Cardiac septum (tissue), 1 donor: ENCODE results near the gene RBL1. TPM values are rescaled to one million over a fixed set of nuclear protein-coding genes. Genes with fewer than 3 reads are reported as not detected.

ENCODE experiments used
- DNase-seq: peaks from one replicate; pipeline ENCODE4 v3.0.0-alpha.2; 2020; ENCODE audit warnings: low spot score
- intact Hi-C: fragments of 100-400 bp; cut with DNase I; formaldehyde crosslinking; loops from one replicate; pipeline ENCODE4 v1.14.0; 2022
- total RNA-seq: library from RNA; stranded (reverse); fragmentation: NEBNext Ultra II Directional; extraction: Animal tissue kit (Norgen Biotek cat#: 25700); gene quantifications from one replicate; pipeline ENCODE4 v1.2.1, GENCODE V29; 2021
- donor health status: DM: no; HTN: no; CAD: no.

The RBL1 gene
- total RNA-seq, 1 donor from 2014 or later = 2.6 TPM

GRCh38 chr20:36957875-36958667 is 137.7 kb downstream of the RBL1 start:
- peak; percentile 73 for DNase-seq
- intact Hi-C loops = loop anchor here (10.0 kb wide), 1 partner anchor 137 kb away; the partner anchor contains the start of gene RBL1

GRCh38 chr20:36956674-36957073 is 139.1 kb downstream of the RBL1 start:
- DNase-seq = no peak
- intact Hi-C loops = loop anchor here (10.0 kb wide), 1 partner anchor 138 kb away; the partner anchor contains the start of gene RBL1

GRCh38 chr20:36956016-36956415 is 139.8 kb downstream of the RBL1 start:
- peak; percentile 2 for DNase-seq
- intact Hi-C loops = loop anchor here (10.0 kb wide), 1 partner anchor 139 kb away; the partner anchor contains the start of gene RBL1

- peak; percentile 6 for DNase-seq
- intact Hi-C loops = loop anchor here (10.0 kb wide), 1 partner anchor 143 kb away; the partner anchor contains the start of gene RBL1
These were observed 143.6 kb downstream of the RBL1 start for GRCh38 chr20:36951979-36952738.

GRCh38 chr20:36951198-36951978 is 144.4 kb downstream of the RBL1 start, which contains the start of gene SAMHD1:
SAMHD1 (minus strand) TSS chr20:36951708; CDS start chr20:36951643, 65 bp downstream.
- intact Hi-C loops = loop anchor here (10.0 kb wide), 1 partner anchor 143 kb away; the partner anchor contains the start of gene RBL1
- DNase-seq = peak; percentile 99

GRCh38 chr20:36950414-36951197 is 145.2 kb downstream of the RBL1 start:
- intact Hi-C loops = loop anchor here (10.0 kb wide), 1 partner anchor 144 kb away; the partner anchor contains the start of gene RBL1
- peak; percentile 70 for DNase-seq

Other genes starting within 250 kb of the RBL1 start
- gene TLDC2, start 219.9 kb downstream of the RBL1 start, total RNA-seq = not detected
- 20.7 TPM for gene SAMHD1, start 144.3 kb downstream of the RBL1 start, total RNA-seq
- 94.9 TPM for gene RPN2, start 83.3 kb upstream of the RBL1 start, total RNA-seq
- 3.8 TPM for gene MROH8, start 83.6 kb upstream of the RBL1 start, total RNA-seq
- not detected for gene GHRH, start 165.8 kb upstream of the RBL1 start, total RNA-seq
- gene MANBAL, start 193.7 kb upstream of the RBL1 start, total RNA-seq = 20.5 TPM